Stomach smooth muscle (tissue), 2 donors: Measurements from ENCODE around the gene MTA1.

Experiments used
- H3K27ac ChIP-seq: one replicate; pipeline ENCODE4 v1.7.0; 2013; ENCODE audit warnings: mild to moderate bottlenecking, low read length, inconsistent platforms
- H3K27me3 ChIP-seq, 2 donors: one replicate each; pipeline ENCODE4 v1.7.0; 2013; ENCODE audit warnings: low read length in 2 of 2; ENCODE audit not compliant: insufficient read depth in 2 of 2, control insufficient read depth in 1 of 2
- H3K36me3 ChIP-seq, 2 donors: one replicate each; pipeline ENCODE4 v1.7.0; 2013; ENCODE audit warnings: low read length in 2 of 2; ENCODE audit not compliant: control insufficient read depth in 2 of 2, insufficient read depth in 2 of 2
- H3K4me1 ChIP-seq: one replicate; pipeline ENCODE4 v1.7.0; 2013; ENCODE audit warnings: low read length; ENCODE audit not compliant: control insufficient read depth, insufficient read depth
- H3K4me3 ChIP-seq, 2 donors: one replicate each; pipeline ENCODE4 v1.7.0; 2013; ENCODE audit warnings: low read length in 2 of 2
- H3K9ac ChIP-seq, 2 donors: one replicate each; pipeline ENCODE4 v1.7.0; 2013; ENCODE audit warnings: low read length in 2 of 2, mild to moderate bottlenecking in 1 of 2
- H3K9me3 ChIP-seq, 2 donors: one replicate each; pipeline ENCODE4 v1.7.0; 2013; ENCODE audit warnings: low read length in 2 of 2; ENCODE audit not compliant: control insufficient read depth in 2 of 2
- donor health status: healthy.
- donor health status: Pancreatic carcinoma.

Gene MTA1

DNA sequence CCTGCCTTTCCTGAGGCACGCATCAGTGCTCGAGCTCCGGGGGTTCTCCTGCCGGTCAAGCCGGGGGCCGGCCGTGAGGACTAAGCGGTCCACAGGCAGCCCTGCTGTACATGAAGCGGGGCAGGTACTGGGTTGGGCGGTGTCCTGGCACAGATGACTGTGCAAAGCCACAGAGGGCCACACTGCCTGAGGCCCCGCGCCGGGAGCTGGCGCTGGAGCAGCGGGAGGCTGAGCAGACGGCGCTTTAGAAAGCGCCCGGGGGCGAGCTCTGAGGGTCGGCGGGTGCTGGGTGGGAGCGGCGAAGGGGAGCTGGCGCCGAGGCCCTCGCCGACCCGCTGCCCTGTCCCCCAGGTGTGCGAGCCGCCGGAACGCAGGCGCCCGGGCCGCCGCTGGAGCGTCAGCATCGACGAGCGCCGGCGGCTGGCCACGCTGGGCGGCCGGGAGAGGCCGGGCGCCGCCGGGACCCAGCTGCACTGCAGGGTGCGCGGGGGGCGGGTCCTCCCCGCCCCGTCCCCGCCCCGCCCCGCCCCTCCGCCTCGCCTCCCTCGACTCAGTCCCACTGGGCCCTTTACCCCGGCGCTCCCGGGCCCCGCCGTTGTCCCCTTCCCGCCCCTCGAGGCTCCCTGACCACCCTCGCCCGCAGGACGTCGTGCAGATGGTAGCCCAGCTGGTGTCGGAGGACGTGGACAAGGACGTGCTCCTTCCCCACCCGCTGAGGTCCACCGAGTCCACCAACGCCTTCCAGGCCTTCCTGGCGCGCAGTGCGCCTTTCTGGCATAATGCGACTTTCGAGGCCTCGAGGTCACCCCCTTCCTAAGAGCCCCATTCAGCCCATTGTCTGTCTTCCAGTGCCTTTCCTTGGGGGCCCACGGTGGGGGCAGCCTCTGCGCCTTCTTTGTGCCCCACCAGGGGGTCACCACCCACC lies 8.3 kb upstream of the MTA1 start:
- Histone ChIP-seq H3K9me3 (no peaks in the 10 kb centered on the region), H3K9ac (no peak overlapping the region), H3K4me1 (peaks cover 14% of the 10 kb centered on the region), H3K27ac (no peak overlapping the region), H3K4me3 (peak overlapping the region; percentile 19 to 52), H3K36me3 (no peaks in the 10 kb centered on the region), H3K27me3 (peaks cover 24 to 26% of the 10 kb centered on the region in 2 donors)

DNA sequence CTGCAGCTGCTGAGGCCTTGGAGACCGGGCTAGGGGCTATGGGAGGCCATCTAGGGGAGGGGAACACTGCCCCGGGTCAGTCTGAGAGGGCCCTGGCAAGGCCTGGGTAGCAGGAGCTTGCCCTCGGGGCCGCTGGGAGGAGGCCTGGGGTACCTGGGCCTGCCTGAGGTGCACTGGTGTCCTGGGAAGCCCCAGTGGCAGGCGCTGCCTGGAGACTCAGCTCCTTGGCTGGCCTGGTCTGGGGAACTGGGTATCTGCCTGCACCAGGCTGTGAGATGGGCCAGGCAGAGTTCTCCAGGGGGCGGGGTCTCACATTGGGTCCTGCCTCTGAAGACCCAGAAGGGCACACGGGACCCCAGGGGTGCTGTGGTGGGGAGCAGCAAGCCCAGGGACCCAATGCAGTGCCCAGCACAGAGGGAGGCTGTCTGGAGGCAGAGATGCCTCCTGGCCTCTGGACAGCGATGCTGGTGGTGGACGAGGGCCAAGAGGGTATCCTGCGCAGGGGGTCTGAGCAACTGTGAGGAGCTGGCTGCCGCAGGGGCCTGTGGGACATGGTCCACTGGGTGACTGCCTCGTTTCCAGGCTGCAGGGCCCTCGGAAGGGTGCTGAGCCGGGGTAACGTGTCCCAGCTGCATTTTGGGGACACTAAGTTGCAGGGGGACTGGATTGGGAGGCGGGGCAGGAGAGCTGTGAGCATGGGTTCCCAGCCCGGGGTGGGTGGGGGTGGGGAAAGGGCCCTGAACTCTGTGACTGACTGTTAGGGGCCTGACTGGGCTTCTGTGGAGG lies 7.4 kb upstream of the MTA1 start:
- Histone ChIP-seq H3K4me3 (no peak overlapping the region), H3K9ac (no peak overlapping the region), H3K9me3 (no peaks in the 10 kb centered on the region)

DNA sequence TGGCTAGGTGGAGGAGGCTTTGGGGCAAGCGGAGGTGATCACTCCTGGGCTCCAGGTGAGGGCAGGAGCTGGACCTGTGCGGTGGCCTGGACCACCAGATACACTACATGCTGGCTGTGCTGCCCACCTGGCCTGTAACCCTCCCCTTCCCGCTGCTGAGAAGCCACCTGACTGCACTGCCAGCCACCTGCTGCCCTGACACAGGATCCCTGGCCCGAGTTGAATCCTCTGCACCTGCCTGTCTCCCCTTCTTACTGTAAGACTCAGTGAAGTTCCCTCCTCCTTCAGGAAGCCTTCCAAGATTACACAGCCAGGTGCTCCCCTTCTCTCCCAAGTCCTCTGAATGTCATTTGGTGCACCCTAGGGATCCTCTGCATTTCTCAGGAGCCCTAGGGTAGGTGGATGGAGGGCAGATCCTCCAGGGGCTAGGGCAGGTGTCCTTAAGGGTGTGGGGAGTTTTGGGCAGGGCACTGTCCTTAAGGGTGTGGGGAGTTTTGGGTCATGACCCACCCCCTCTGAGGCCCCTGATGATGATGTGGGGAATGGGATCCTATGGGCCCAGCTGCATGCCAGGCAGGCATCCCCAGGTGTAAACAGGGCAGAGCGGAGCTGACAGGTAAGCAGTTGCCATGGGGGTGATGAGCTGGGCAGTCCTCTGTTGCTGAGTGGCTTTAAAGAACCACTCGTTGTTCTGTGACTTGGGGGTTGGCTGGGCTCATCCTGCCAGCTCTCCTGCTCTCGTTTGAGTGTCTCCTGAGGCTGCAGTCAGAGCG lies 6.7 kb upstream of the MTA1 start:
- Histone ChIP-seq H3K9ac (no peak overlapping the region), H3K4me3 (no peak overlapping the region), H3K27ac (no peak overlapping the region), H3K9me3 (no peaks in the 10 kb centered on the region), H3K27me3 (peaks cover 24 to 26% of the 10 kb centered on the region in 2 donors), H3K36me3 (no peaks in the 10 kb centered on the region), H3K4me1 (peaks cover 14% of the 10 kb centered on the region)

More for the DNA sequence above, 7.4 kb upstream of the MTA1 start:
- peaks cover 14% of the 10 kb centered on the region for H3K4me1 ChIP-seq
- H3K27ac ChIP-seq, result no peak overlapping the region
- H3K27me3 ChIP-seq, result peaks cover 24 to 26% of the 10 kb centered on the region in 2 donors
- no peaks in the 10 kb centered on the region for H3K36me3 ChIP-seq

GRCh38 chr14:105413544-105413886 lies 6.1 kb upstream of the MTA1 start:
- Histone ChIP-seq H3K4me1 (peaks cover 16% of the 10 kb centered on the region), H3K36me3 (no peaks in the 10 kb centered on the region), H3K9ac (no peak overlapping the region), H3K27ac (no peak overlapping the region), H3K4me3 (no peak overlapping the region), H3K27me3 (peaks cover 24 to 26% of the 10 kb centered on the region in 2 donors), H3K9me3 (no peaks in the 10 kb centered on the region)

- Histone ChIP-seq H3K27ac (no peak overlapping the region), H3K36me3 (no peaks in the 10 kb centered on the region), H3K9ac (peak overlapping the region; percentile 42 to 55), H3K27me3 (peaks cover 24 to 26% of the 10 kb centered on the region in 2 donors), H3K4me1 (peaks cover 26% of the 10 kb centered on the region), H3K9me3 (no peaks in the 10 kb centered on the region), H3K4me3 (peak overlapping the region; percentile 46 to 66)
Measured at GRCh38 chr14:105414456-105415371, 4.9 kb upstream of the MTA1 start.

- H3K4me3 ChIP-seq, result peak overlapping the region; percentile 46 to 66
- H3K9ac ChIP-seq, result peak overlapping the region; percentile 42 to 55
- H3K9me3 ChIP-seq, result no peaks in the 10 kb centered on the region
- H3K36me3 ChIP-seq, result no peaks in the 10 kb centered on the region
- H3K27ac ChIP-seq, result no peak overlapping the region
- H3K4me1 ChIP-seq, result peaks cover 30% of the 10 kb centered on the region
- H3K27me3 ChIP-seq, result peaks cover 17 to 22% of the 10 kb centered on the region in 2 donors
Measured at GRCh38 chr14:105415481-105416428, 3.9 kb upstream of the MTA1 start.

DNA sequence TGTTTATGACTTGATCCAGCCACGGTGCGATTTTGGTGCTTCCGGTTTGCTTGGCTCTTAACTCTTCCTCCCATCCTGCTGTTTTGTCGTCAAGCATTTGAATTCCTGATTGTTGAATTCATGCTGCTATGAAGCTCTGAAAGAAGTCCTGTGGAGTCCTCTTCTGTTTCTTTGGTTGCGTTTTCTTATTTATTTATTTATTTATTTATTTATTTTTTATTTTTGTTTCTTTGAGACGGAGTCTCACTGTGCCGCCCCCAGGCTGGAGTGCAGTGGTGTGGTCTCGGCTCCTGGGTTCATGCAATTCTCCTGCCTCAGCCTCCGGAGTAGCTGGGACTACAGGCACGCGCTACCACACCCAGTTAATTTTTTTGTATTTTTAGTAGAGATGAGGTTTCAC lies 3.0 kb upstream of the MTA1 start:
- peaks cover 31% of the 10 kb centered on the region for H3K4me1 ChIP-seq
- H3K27ac ChIP-seq, result no peak overlapping the region

GRCh38 chr14:105417690-105418121 lies 1.9 kb upstream of the MTA1 start:
- Histone ChIP-seq H3K4me1 (peaks cover 40% of the 10 kb centered on the region), H3K9me3 (no peaks in the 10 kb centered on the region), H3K4me3 (no peak overlapping the region), H3K9ac (no peak overlapping the region), H3K27ac (no peak overlapping the region), H3K36me3 (no peaks in the 10 kb centered on the region), H3K27me3 (peaks cover 7% of the 10 kb centered on the region in 2 donors)

More for the DNA sequence above, 3.0 kb upstream of the MTA1 start:
- peaks cover 13 to 15% of the 10 kb centered on the region in 2 donors for H3K27me3 ChIP-seq
- no peaks in the 10 kb centered on the region for H3K9me3 ChIP-seq
- H3K9ac ChIP-seq, result no peak overlapping the region
- no peak overlapping the region for H3K4me3 ChIP-seq
- H3K36me3 ChIP-seq, result no peaks in the 10 kb centered on the region
